IMR-90 (cell line): ENCODE results near the gene COL25A1. TPM values are rescaled to one million over a fixed set of nuclear protein-coding genes. Genes with fewer than 3 reads are reported as not detected.

Experiments
- ATAC-seq: fragments of 200-7000 bp; cut with Tn5 transposase; 2 replicates; pipeline ENCODE4 v1.9.1; 2020; ENCODE audit warnings: low read depth, mild to moderate bottlenecking, moderate library complexity
- BruUV-seq: library from RNA; stranded (reverse); fragments of 400-500 nt; replicated peaks from 2 replicates; lab custom pipeline; 2021; lab: Mats Ljungman, UMichigan
- CTCF ChIA-PET: fragments of 300-600 bp; formaldehyde crosslinking; extraction: SDS; loops from one replicate; lab custom pipeline; 2021; ENCODE audit warnings: antibody characterized with exemption; lab: Yijun Ruan, JAX
- POLR2A ChIA-PET: fragments of 300-600 bp; sonication (Branson Sonifier 250); formaldehyde crosslinking; loops from one replicate; lab custom pipeline; 2022; ENCODE audit warnings: antibody characterized with exemption; ENCODE audit not compliant: unreplicated experiment; lab: Charles Lee
- DNase-seq: peaks from one replicate; pipeline ENCODE4 v3.0.0; 2013
- H2AFZ ChIP-seq: replicated peaks from 2 replicates; pipeline ENCODE3; 2013; ENCODE audit warnings: low read length, mild to moderate bottlenecking; ENCODE audit not compliant: poor library complexity
- H2AK5ac ChIP-seq: 2 replicates; pipeline ENCODE4 v1.6.1; 2013; ENCODE audit warnings: low read depth, low read length, inconsistent platforms
- H2AK9ac ChIP-seq: replicated peaks from 2 replicates; pipeline ENCODE3; 2013; ENCODE audit warnings: mild to moderate bottlenecking, low read depth, low read length, moderate library complexity; ENCODE audit not compliant: poor library complexity
- H2BK120ac ChIP-seq: 2 replicates; pipeline ENCODE4 v1.6.1; 2013; ENCODE audit warnings: low read depth, low read length, inconsistent platforms
- H2BK15ac ChIP-seq: 3 replicates; pipeline ENCODE4 v1.6.1; 2013; ENCODE audit warnings: low read depth, low read length, inconsistent platforms
- H2BK20ac ChIP-seq: 2 replicates; pipeline ENCODE4 v1.6.1; 2013; ENCODE audit warnings: low read depth, mild to moderate bottlenecking, inconsistent platforms, low read length, moderate library complexity
- H2BK5ac ChIP-seq: 2 replicates; pipeline ENCODE4 v1.6.1; 2013; ENCODE audit warnings: mild to moderate bottlenecking, low read depth, low read length, inconsistent platforms; ENCODE audit not compliant: poor library complexity, severe bottlenecking
- H3K14ac ChIP-seq: replicated peaks from 2 replicates; pipeline ENCODE4 v1.6.1; 2013; ENCODE audit warnings: low read depth, low read length, inconsistent platforms
- H3K18ac ChIP-seq: 2 replicates; pipeline ENCODE4 v1.6.1; 2013; ENCODE audit warnings: low read depth, low read length, control low read depth
- H3K23ac ChIP-seq: 2 replicates; pipeline ENCODE4 v1.6.1; 2013; ENCODE audit warnings: low read depth, low read length, inconsistent platforms
- H3K27ac ChIP-seq: 2 replicates; pipeline ENCODE4 v1.5.1; 2013; ENCODE audit warnings: mild to moderate bottlenecking, control low read depth, low read length; ENCODE audit not compliant: insufficient read depth
- H3K27me3 ChIP-seq: 2 replicates; pipeline ENCODE4 v1.6.1; 2013; ENCODE audit warnings: low read length; ENCODE audit not compliant: control insufficient read depth, insufficient read depth
- H3K36me3 ChIP-seq: 2 replicates; pipeline ENCODE4 v1.6.1; 2013; ENCODE audit warnings: low read length, mixed read lengths; ENCODE audit not compliant: control insufficient read depth, insufficient read depth
- H3K4ac ChIP-seq: 2 replicates; pipeline ENCODE4 v1.6.1; 2013; ENCODE audit warnings: low read depth, low read length, inconsistent platforms
- H3K4me1 ChIP-seq: 2 replicates; pipeline ENCODE4 v1.6.1; 2013; ENCODE audit warnings: low read length, mixed read lengths; ENCODE audit not compliant: control insufficient read depth, insufficient read depth
- H3K4me2 ChIP-seq: 2 replicates; pipeline ENCODE4 v1.6.1; 2013; ENCODE audit warnings: low read depth, mild to moderate bottlenecking, control low read depth, low read length, moderate library complexity
- H3K4me3 ChIP-seq: 2 replicates; pipeline ENCODE4 v1.5.1; 2013; ENCODE audit warnings: low read depth, mild to moderate bottlenecking, control low read depth, low read length, moderate library complexity; ENCODE audit not compliant: insufficient read depth
- H3K56ac ChIP-seq: 2 replicates; pipeline ENCODE4 v1.6.1; 2013; ENCODE audit warnings: low read length, inconsistent platforms; ENCODE audit not compliant: insufficient read depth; ENCODE audit errors: extremely low read depth
- H3K79me1 ChIP-seq, 2 experiments: 2 replicates each; pipeline ENCODE4 v1.6.1; 2013; ENCODE audit warnings: low read length in 2 of 2, inconsistent platforms in 1 of 2, low read depth in 1 of 2
- H3K9ac ChIP-seq: 2 replicates; pipeline ENCODE4 v1.6.1; 2013; ENCODE audit warnings: low read depth, low read length, control low read depth
- H3K9me1 ChIP-seq: 2 replicates; pipeline ENCODE4 v1.6.1; 2013; ENCODE audit warnings: low read length, inconsistent platforms; ENCODE audit not compliant: insufficient read depth
- H3K9me3 ChIP-seq: 2 replicates; pipeline ENCODE4 v1.6.1; 2013; ENCODE audit warnings: low read length; ENCODE audit not compliant: control insufficient read depth, insufficient read depth
- H4K20me1 ChIP-seq: 2 replicates; pipeline ENCODE4 v1.6.1; 2013; ENCODE audit warnings: low read length, inconsistent platforms; ENCODE audit not compliant: insufficient read depth
- H4K5ac ChIP-seq: 2 replicates; pipeline ENCODE4 v1.6.1; 2013; ENCODE audit warnings: mild to moderate bottlenecking, low read depth, low read length, control low read depth
- H4K8ac ChIP-seq, 2 experiments: 2 replicates each; pipeline ENCODE4 v1.6.1; 2013; ENCODE audit warnings: low read depth in 2 of 2, low read length in 2 of 2, control low read depth in 1 of 2, inconsistent platforms in 1 of 2
- H4K91ac ChIP-seq: 2 replicates; pipeline ENCODE4 v1.6.1; 2013; ENCODE audit warnings: low read depth, low read length, inconsistent platforms; ENCODE audit not compliant: insufficient read depth
- CHD1 ChIP-seq: IDR thresholded peaks from 2 replicates; pipeline ENCODE4 v1.6.1; 2012; ENCODE audit warnings: low read depth, low read length, improper control_type of control experiment
- FOS ChIP-seq: fragments of 150-350 bp; IDR thresholded peaks from 2 replicates; pipeline ENCODE4 v1.6.1; 2016; ENCODE audit warnings: low read depth, low read length
- MXI1 ChIP-seq: IDR thresholded peaks from 2 replicates; pipeline ENCODE4 v1.6.1; 2012; ENCODE audit warnings: low read depth, mild to moderate bottlenecking, low read length, moderate library complexity, borderline replicate concordance
- RAD21 ChIP-seq: IDR thresholded peaks from 2 replicates; pipeline ENCODE4 v1.6.1; 2012; ENCODE audit warnings: low read length, improper control_type of control experiment
- SMC3 ChIP-seq: fragments of 150-350 bp; IDR thresholded peaks from 2 replicates; pipeline ENCODE4 v1.6.1; 2016; ENCODE audit warnings: low read depth, mild to moderate bottlenecking, antibody characterized with exemption, low read length, moderate library complexity
- WGBS, 2 experiments: methylation state at CpG; one replicate each; pipeline versions ENCODE4 v1.1.5 to v1.1.7; 2013; ENCODE audit warnings: missing lambda C conversion rate in 2 of 2; ENCODE audit not compliant: insufficient read length in 1 of 2; ENCODE audit errors: extremely low coverage in 2 of 2; 5-methylcytosine and 5-hydroxymethylcytosine counted together
- dilution Hi-C: fragments of 300-500 bp; cut with HindIII; formaldehyde crosslinking; loops from one replicate; pipeline ENCODE4 v1.14.3; 2018; ENCODE audit warnings: low sequenced_read_pairs; ENCODE audit not compliant: unreplicated experiment
- in situ Hi-C: fragments of 300-500 bp; cut with MboI; formaldehyde crosslinking; loops from 3 replicates; pipeline ENCODE4 v1.14.3; 2019; ENCODE audit warnings: low sequenced_read_pairs, inconsistent platforms, mixed read lengths
- intact Hi-C: fragments of 100-400 bp; cut with micrococcal nuclease; formaldehyde crosslinking; loops from 2 replicates; pipeline ENCODE4 v1.10.0; 2022
- polyA plus RNA-seq, 3 experiments: library from polyadenylated mRNA; depleted of rRNA; stranded (reverse); fragments of >200 nt; gene quantifications; 2 replicates each; pipeline ENCODE4 v1.2.3, GENCODE V29; 2012; ENCODE audit warnings: low replicate concordance in 1 of 3
- total RNA-seq: library from RNA; depleted of rRNA; stranded (reverse); fragments of >200 nt; gene quantifications from 2 replicates; pipeline ENCODE4 v1.2.3, GENCODE V29; 2012

The COL25A1 gene
- total and polyA plus RNA-seq, 2 of the 4 experiments (the other 2 are of a cell fraction) = under 0.01 to 0.05 TPM

DNA sequence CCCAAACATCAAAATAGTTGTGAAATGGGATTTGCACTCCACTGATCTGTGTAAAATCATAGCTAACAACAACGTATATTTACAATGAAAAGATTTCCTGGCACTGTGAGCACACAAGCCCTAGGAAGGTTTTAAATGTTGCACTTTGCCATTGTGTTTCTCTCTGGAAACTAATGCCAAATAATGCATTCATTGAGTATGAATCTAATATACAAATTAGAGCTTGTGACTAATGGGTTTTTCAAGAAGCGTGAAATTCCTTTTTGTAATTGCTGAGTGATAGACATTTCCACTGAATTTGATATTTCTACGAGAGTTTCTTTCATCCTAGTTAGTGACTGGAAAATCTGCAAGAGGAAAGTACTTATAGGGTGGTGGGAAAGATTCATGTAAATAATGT lies 135.9 kb downstream of the COL25A1 start:
- no peaks in the 10 kb centered on the region for H3K9me3 ChIP-seq
- no peak overlapping the region for H3K4ac ChIP-seq
- ATAC-seq (no peak), DNase-seq (no peak)
- no peak for TF ChIP-seq RAD21
- no peak for TF ChIP-seq SMC3
- no peak for TF ChIP-seq CHD1
- TF ChIP-seq FOS = no peak
- no peak for TF ChIP-seq MXI1
- H3K79me1 ChIP-seq = no peaks in the 10 kb centered on the region
- H3K23ac ChIP-seq = no peak overlapping the region
- H2BK5ac ChIP-seq = no peak overlapping the region
- H4K91ac ChIP-seq = no peak overlapping the region
- dilution Hi-C loops = no loop called here
- H3K9me1 ChIP-seq = no peaks in the 10 kb centered on the region
- H3K36me3 ChIP-seq = no peaks in the 10 kb centered on the region
- H3K4me2 ChIP-seq = no peak overlapping the region
- intact Hi-C loops = no loop called here
- H2BK120ac ChIP-seq = no peak overlapping the region
- no peak overlapping the region for H3K27ac ChIP-seq
- ChIA-PET CTCF (no interaction called here), POLR2A (no interaction called here)
- H3K4me3 ChIP-seq = no peak overlapping the region
- no peak overlapping the region for H2BK15ac ChIP-seq
- H4K20me1 ChIP-seq = no peaks in the 10 kb centered on the region
- no peak overlapping the region for H3K14ac ChIP-seq
- H4K5ac ChIP-seq = no peak overlapping the region
- no peak overlapping the region for H2BK20ac ChIP-seq
- H3K18ac ChIP-seq = no peak overlapping the region
- H2AK9ac ChIP-seq = no peak overlapping the region
- no peak overlapping the region for H3K56ac ChIP-seq
- H2AFZ ChIP-seq = no peak overlapping the region
- H3K9ac ChIP-seq = no peak overlapping the region
- H3K27me3 ChIP-seq = no peaks in the 10 kb centered on the region
- H2AK5ac ChIP-seq = no peak overlapping the region
- no TSS peak for BruUV-seq
- no peaks in the 10 kb centered on the region for H3K4me1 ChIP-seq
- 80% methylated on average over 1 of the region's 3 CpGs; no CpG with 5 or more reads in 1 of the 2 experiments for WGBS, 2 experiments
- no peak overlapping the region for H4K8ac ChIP-seq
- in situ Hi-C loops = no loop called here
